GM12878 (cell line): Measurements from ENCODE around the gene MCAT. TPM values are rescaled to one million over a fixed set of nuclear protein-coding genes. Genes with fewer than 3 reads are reported as not detected.

Experiments
- ATF7 ChIP-seq: fragments of 450-650 bp; IDR thresholded peaks from 2 replicates; pipeline ENCODE4 v1.6.1; 2016; ENCODE audit warnings: low read depth, mild to moderate bottlenecking
- BACH1 ChIP-seq: fragments of 450-650 bp; IDR thresholded peaks from 2 replicates; pipeline ENCODE4 v1.6.1; 2017; ENCODE audit warnings: mild to moderate bottlenecking, borderline replicate concordance
- CREB1 ChIP-seq: IDR thresholded peaks from 2 replicates; pipeline ENCODE4 v1.6.1; 2012; ENCODE audit warnings: low read depth, mild to moderate bottlenecking, inconsistent platforms
- GABPA ChIP-seq: IDR thresholded peaks from 2 replicates; pipeline ENCODE4 v1.6.1; 2014; ENCODE audit warnings: antibody characterized with exemption, low read depth, mild to moderate bottlenecking, inconsistent platforms
- HDAC2 ChIP-seq: fragments of 200-600 bp; sonication (generic); IDR thresholded peaks from 2 replicates; pipeline ENCODE4 v1.6.1; 2017
- IKZF2 ChIP-seq, 2 experiments: fragments of 450-650 bp; IDR thresholded peaks; 2 replicates each; pipeline ENCODE4 v1.6.1; 2017; ENCODE audit warnings: mild to moderate bottlenecking in 2 of 2, moderate library complexity in 2 of 2
- JUNB ChIP-seq: IDR thresholded peaks from 2 replicates; pipeline ENCODE4 v1.6.1; 2016; ENCODE audit warnings: antibody characterized with exemption, mild to moderate bottlenecking
- JUND ChIP-seq: IDR thresholded peaks from 2 replicates; pipeline ENCODE4 v1.6.1; 2012; ENCODE audit warnings: low read depth, mild to moderate bottlenecking, low read length, improper control_type of control experiment, moderate library complexity
- KDM1A ChIP-seq: fragments of 200-600 bp; sonication (generic); IDR thresholded peaks from 2 replicates; pipeline ENCODE4 v1.6.1; 2016; ENCODE audit warnings: borderline replicate concordance
- NBN ChIP-seq: fragments of 450-650 bp; IDR thresholded peaks from 2 replicates; pipeline ENCODE4 v1.6.1; 2016
- SIX5 ChIP-seq: IDR thresholded peaks from 2 replicates; pipeline ENCODE4 v1.6.1; 2011; ENCODE audit warnings: mild to moderate bottlenecking, low read depth, low read length, moderate library complexity; ENCODE audit not compliant: severe bottlenecking
- SUZ12 ChIP-seq: fragments of 200-600 bp; sonication (generic); IDR thresholded peaks from one replicate; pipeline ENCODE4 v1.6.1; 2018; ENCODE audit warnings: antibody characterized with exemption, mild to moderate bottlenecking; ENCODE audit not compliant: unreplicated experiment
- TBL1XR1 ChIP-seq: IDR thresholded peaks from 2 replicates; pipeline ENCODE4 v1.6.1; 2012; ENCODE audit warnings: low read depth, low read length, improper control_type of control experiment
- ZNF622 ChIP-seq: fragments of 450-650 bp; IDR thresholded peaks from 2 replicates; pipeline ENCODE4 v1.6.1; 2017; ENCODE audit warnings: mild to moderate bottlenecking, inconsistent platforms
- polyA plus RNA-seq, 11 experiments: library from polyadenylated mRNA; depleted of rRNA in 4 of 11; unstranded in 6 of 11; stranded (reverse) in 5 of 11; fragments of >200 nt; fragmentation: Nextera tagmentation in 4 of 11; fragmentation: Illumina TruSeq in 1 of 11; extraction: Ambion mirVana in 4 of 11; extraction: Trizol in 1 of 11; gene quantifications; 1 replicate in 1 of 11; 2 replicates in 10 of 11; pipeline versions ENCODE4 v1.2.1 to v1.2.3, GENCODE V29; 2011 to 2016; ENCODE audit warnings: inconsistent platforms in 2 of 11, missing spikeins in 2 of 11, low read depth in 1 of 11
- total RNA-seq, 4 experiments: library from RNA; depleted of rRNA in 3 of 4; stranded (reverse); fragments of >200 nt in 3 of 4; fragmentation: Illumina TruSeq in 1 of 4; extraction: Trizol in 1 of 4; gene quantifications; 2 replicates each; pipeline versions ENCODE4 v1.2.1 to v1.2.3, GENCODE V29; 2013 to 2021
- TF ChIP-seq, protein P1 (sequence below): IDR thresholded peaks from 2 replicates; pipeline ENCODE4 v1.6.1; 2011; ENCODE audit warnings: mild to moderate bottlenecking, low read depth, low read length, moderate library complexity; ENCODE audit not compliant: insufficient replicate concordance
- TF ChIP-seq, protein P2 (sequence below): fragments of 450-650 bp; IDR thresholded peaks from 2 replicates; pipeline ENCODE4 v1.6.1; 2016; ENCODE audit warnings: mild to moderate bottlenecking, moderate library complexity, borderline replicate concordance
- TF ChIP-seq, protein P3 (sequence below): IDR thresholded peaks from 2 replicates; pipeline ENCODE4 v1.6.1; 2012; ENCODE audit warnings: low read length, inconsistent platforms
- TF ChIP-seq, protein P4 (sequence below): fragments of 450-650 bp; IDR thresholded peaks from 2 replicates; pipeline ENCODE4 v1.6.1; 2017; ENCODE audit warnings: borderline replicate concordance
- TF ChIP-seq, protein P5 (sequence below): IDR thresholded peaks from 2 replicates; pipeline ENCODE4 v1.6.1; 2011; ENCODE audit warnings: low read depth, low read length, improper control_type of control experiment, borderline replicate concordance

MCAT gene
- total and polyA plus RNA-seq, 10 of the 15 experiments (the other 5 are each of a cell fraction or from before 2014, with no cell fraction given), result 3.6 to 29.1 (median 19.3) TPM

DNA sequence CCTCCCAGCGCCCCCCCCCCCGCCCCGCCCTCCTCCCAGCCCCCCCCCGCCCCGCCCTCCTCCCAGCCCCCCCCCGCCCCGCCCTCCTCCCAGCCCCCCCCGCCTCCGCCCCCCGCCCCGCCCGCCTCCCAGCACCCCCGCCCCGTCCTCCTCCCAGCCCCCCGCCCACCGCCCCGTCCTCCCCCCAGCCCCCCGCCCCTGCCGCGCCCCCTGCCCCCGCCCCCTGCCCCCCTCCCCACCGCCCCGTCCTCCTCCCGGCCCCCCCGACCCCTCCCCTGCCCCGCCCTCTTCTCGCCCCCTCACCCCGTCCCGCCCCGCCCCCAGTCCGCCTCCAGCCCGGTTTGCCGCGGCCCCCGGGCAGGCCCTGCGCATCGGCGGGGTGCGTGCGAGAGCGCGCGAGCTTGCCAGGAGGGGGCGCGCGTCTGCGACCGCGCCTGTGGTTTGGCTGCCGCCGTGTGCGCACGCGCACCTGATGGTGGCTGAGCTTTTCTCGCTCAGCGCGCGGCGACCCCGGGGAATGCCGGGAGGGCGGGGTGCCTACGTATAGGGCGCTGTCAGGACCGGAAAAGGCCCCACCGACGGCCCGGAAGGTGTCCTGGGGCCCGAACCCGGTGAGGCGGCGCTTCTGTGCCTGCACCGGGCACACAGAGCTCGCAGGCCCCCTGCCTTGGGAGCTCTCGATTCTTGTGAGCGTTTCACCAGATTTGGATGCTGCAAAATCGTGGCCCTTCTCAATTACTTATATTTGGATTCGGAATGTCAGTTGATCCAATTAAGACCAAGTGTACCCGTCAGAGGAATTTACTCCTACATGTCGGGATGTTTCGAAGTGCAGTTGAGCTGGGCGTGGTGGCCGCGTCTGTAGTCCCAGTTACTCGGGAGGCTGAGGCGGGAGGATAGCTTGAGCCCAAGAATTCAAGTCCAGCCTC is 44.2 kb upstream of the MCAT start (continued):
- TF ChIP-seq JUNB (no peak), IKZF2 (IDR thresholded peaks at IDR 0.05) (peak in 1 of 2 experiments; percentile 22; a peak in 1 of 4 replicates), ATF7 (0 out of 2 replicates have a peak, but pooled peaks have one; percentile 48), TBL1XR1 (no peak), ZNF622 (no peak), NBN (peak; percentile 89), KDM1A (no peak), BACH1 (no peak), JUND (no peak), SUZ12 (no peak), CREB1 (peak; percentile 89), SIX5 (no peak), HDAC2 (peak; percentile 77; the same call in 1 of the 2 replicates), GABPA (peak; percentile 88)
- TF ChIP-seq, protein P1, sequence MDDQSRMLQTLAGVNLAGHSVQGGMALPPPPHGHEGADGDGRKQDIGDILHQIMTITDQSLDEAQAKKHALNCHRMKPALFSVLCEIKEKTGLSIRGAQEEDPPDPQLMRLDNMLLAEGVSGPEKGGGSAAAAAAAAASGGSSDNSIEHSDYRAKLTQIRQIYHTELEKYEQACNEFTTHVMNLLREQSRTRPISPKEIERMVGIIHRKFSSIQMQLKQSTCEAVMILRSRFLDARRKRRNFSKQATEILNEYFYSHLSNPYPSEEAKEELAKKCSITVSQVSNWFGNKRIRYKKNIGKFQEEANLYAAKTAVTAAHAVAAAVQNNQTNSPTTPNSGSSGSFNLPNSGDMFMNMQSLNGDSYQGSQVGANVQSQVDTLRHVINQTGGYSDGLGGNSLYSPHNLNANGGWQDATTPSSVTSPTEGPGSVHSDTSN, result no peak
- TF ChIP-seq, protein P2, sequence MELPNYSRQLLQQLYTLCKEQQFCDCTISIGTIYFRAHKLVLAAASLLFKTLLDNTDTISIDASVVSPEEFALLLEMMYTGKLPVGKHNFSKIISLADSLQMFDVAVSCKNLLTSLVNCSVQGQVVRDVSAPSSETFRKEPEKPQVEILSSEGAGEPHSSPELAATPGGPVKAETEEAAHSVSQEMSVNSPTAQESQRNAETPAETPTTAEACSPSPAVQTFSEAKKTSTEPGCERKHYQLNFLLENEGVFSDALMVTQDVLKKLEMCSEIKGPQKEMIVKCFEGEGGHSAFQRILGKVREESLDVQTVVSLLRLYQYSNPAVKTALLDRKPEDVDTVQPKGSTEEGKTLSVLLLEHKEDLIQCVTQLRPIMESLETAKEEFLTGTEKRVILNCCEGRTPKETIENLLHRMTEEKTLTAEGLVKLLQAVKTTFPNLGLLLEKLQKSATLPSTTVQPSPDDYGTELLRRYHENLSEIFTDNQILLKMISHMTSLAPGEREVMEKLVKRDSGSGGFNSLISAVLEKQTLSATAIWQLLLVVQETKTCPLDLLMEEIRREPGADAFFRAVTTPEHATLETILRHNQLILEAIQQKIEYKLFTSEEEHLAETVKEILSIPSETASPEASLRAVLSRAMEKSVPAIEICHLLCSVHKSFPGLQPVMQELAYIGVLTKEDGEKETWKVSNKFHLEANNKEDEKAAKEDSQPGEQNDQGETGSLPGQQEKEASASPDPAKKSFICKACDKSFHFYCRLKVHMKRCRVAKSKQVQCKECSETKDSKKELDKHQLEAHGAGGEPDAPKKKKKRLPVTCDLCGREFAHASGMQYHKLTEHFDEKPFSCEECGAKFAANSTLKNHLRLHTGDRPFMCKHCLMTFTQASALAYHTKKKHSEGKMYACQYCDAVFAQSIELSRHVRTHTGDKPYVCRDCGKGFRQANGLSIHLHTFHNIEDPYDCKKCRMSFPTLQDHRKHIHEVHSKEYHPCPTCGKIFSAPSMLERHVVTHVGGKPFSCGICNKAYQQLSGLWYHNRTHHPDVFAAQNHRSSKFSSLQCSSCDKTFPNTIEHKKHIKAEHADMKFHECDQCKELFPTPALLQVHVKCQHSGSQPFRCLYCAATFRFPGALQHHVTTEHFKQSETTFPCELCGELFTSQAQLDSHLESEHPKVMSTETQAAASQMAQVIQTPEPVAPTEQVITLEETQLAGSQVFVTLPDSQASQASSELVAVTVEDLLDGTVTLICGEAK, result peak; percentile 94
- TF ChIP-seq, protein P3, sequence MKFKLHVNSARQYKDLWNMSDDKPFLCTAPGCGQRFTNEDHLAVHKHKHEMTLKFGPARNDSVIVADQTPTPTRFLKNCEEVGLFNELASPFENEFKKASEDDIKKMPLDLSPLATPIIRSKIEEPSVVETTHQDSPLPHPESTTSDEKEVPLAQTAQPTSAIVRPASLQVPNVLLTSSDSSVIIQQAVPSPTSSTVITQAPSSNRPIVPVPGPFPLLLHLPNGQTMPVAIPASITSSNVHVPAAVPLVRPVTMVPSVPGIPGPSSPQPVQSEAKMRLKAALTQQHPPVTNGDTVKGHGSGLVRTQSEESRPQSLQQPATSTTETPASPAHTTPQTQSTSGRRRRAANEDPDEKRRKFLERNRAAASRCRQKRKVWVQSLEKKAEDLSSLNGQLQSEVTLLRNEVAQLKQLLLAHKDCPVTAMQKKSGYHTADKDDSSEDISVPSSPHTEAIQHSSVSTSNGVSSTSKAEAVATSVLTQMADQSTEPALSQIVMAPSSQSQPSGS, result no peak
- TF ChIP-seq, protein P4, sequence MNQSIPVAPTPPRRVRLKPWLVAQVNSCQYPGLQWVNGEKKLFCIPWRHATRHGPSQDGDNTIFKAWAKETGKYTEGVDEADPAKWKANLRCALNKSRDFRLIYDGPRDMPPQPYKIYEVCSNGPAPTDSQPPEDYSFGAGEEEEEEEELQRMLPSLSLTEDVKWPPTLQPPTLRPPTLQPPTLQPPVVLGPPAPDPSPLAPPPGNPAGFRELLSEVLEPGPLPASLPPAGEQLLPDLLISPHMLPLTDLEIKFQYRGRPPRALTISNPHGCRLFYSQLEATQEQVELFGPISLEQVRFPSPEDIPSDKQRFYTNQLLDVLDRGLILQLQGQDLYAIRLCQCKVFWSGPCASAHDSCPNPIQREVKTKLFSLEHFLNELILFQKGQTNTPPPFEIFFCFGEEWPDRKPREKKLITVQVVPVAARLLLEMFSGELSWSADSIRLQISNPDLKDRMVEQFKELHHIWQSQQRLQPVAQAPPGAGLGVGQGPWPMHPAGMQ, result no peak
- TF ChIP-seq, protein P5, sequence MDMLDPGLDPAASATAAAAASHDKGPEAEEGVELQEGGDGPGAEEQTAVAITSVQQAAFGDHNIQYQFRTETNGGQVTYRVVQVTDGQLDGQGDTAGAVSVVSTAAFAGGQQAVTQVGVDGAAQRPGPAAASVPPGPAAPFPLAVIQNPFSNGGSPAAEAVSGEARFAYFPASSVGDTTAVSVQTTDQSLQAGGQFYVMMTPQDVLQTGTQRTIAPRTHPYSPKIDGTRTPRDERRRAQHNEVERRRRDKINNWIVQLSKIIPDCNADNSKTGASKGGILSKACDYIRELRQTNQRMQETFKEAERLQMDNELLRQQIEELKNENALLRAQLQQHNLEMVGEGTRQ, result no peak
